Mesodermal cell (in vitro differentiated cells): ENCODE data around the gene CLDN20.

Experiments used
- H3K27ac ChIP-seq: 2 replicates; pipeline ENCODE4 v1.7.0; 2013; ENCODE audit warnings: mild to moderate bottlenecking, low read depth, low read length, moderate library complexity; ENCODE audit not compliant: severe bottlenecking
- H3K36me3 ChIP-seq: 2 replicates; pipeline ENCODE4 v1.7.1; 2013; ENCODE audit warnings: mild to moderate bottlenecking, low read length, moderate library complexity; ENCODE audit not compliant: control insufficient read depth, insufficient read depth
- H3K4me1 ChIP-seq: one replicate; pipeline ENCODE4 v1.7.1; 2013; ENCODE audit warnings: mild to moderate bottlenecking, low read length; ENCODE audit not compliant: insufficient read depth, control insufficient read depth, poor library complexity, severe bottlenecking
- H3K4me3 ChIP-seq: 2 replicates; pipeline ENCODE4 v1.7.0; 2013; ENCODE audit warnings: low read length, control low read depth, mild to moderate bottlenecking; ENCODE audit not compliant: insufficient read depth, poor library complexity, severe bottlenecking; ENCODE audit errors: extremely low read depth
- H3K9me3 ChIP-seq: 2 replicates; pipeline ENCODE4 v1.7.1; 2013; ENCODE audit warnings: mild to moderate bottlenecking, low read length, moderate library complexity; ENCODE audit not compliant: control insufficient read depth
- WGBS, 2 experiments: methylation state at CpG; one replicate each; pipeline ENCODE4 v1.1.5; 2013; ENCODE audit warnings: missing lambda C conversion rate in 2 of 2; ENCODE audit not compliant: insufficient coverage in 2 of 2; 5-methylcytosine and 5-hydroxymethylcytosine counted together

CLDN20 gene

DNA sequence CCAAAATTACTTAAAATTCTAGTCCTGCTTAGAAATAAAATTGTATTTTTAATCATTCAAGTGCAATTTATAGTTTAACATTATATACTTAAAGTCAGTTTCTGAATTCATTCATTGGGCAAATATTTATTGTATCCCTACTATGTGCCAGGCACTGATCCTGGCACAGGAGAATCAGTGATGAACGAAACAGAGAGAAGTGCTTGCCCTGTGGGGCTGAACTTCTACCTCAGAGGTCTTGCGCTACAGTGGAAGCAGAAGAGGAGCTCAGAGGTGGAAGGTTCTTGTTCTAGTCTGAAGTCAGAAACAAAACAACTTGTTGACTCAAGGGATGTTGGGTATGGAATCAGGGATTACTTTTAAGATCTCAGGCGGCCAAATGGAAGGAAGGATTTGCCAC is 6.0 kb downstream of the CLDN20 start:
- no peaks in the 10 kb centered on the region for H3K9me3 ChIP-seq
- H3K4me3 ChIP-seq = no peak overlapping the region
- H3K4me1 ChIP-seq = peaks cover 32% of the 10 kb centered on the region
- H3K27ac ChIP-seq = no peak overlapping the region
- peaks cover 32% of the 10 kb centered on the region for H3K36me3 ChIP-seq
- WGBS, 2 experiments = 81 to 90% methylated on average over 3 of the region's 3 CpGs

DNA sequence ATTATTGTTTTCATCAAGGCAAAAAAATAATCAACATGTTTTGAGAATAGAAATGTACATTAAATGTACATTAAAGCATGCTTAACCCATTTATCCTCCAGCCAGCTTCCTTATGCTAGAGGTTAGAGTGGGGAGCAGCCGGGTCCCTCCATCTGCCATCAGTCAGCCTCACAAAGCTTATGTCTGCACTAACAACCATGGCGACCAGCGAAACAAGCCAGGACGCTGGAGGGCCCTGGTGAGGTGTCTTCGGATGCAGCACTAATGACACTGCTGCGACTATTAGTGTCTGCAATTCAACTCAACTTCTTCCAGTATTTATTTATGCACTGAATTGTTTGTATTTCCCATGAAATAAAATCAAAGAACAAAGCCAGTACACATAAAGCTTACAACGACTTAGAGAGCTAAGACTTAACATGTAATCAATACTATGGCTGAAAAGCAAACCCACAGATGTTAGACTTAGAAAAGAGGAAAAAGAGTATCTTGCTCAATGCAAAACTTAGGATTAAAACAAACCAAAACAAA is 6.8 kb downstream of the CLDN20 start:
- Histone ChIP-seq H3K36me3 (peaks cover 25% of the 10 kb centered on the region), H3K4me3 (no peak overlapping the region), H3K4me1 (peaks cover 28% of the 10 kb centered on the region), H3K9me3 (no peaks in the 10 kb centered on the region), H3K27ac (no peak overlapping the region)
- WGBS, 2 experiments = 78 to 100% methylated on average over 1 to 4 of the region's 7 CpGs

DNA sequence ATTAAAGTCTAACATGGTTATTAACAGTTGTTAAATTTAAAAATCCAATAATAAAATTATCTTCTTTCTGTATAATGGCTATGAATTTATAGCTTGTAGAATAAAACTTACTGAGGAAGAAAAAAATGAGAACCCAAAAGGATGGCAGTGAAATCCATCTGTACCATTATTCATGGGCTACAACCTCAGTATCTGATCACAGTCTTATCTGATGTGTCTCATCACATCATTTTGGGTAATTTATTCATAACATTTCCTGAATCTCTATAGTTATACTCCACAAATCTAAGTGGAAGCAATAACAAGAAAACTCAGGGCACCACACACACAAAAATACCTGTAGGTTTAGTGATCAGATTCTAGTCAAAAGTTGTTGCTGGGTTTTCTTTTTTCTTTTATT is 7.3 kb downstream of the CLDN20 start:
- H3K27ac ChIP-seq = no peak overlapping the region
- H3K36me3 ChIP-seq = peaks cover 21% of the 10 kb centered on the region
- no peak overlapping the region for H3K4me3 ChIP-seq
- peaks cover 28% of the 10 kb centered on the region for H3K4me1 ChIP-seq
- no peaks in the 10 kb centered on the region for H3K9me3 ChIP-seq

GRCh38 chr6:155272353-155273232 is 8.8 kb downstream of the CLDN20 start:
- H3K4me1 ChIP-seq = peaks cover 31% of the 10 kb centered on the region
- H3K4me3 ChIP-seq = no peak overlapping the region
- H3K27ac ChIP-seq = peak overlapping the region; percentile 85
- WGBS, 2 experiments = 100% methylated on average over 2 to 3 of the region's 8 CpGs
- H3K36me3 ChIP-seq = peaks cover 9% of the 10 kb centered on the region
- H3K9me3 ChIP-seq = no peaks in the 10 kb centered on the region

- H3K36me3 ChIP-seq = peaks cover 10% of the 10 kb centered on the region
- no peak overlapping the region for H3K4me3 ChIP-seq
- peaks cover 31% of the 10 kb centered on the region for H3K4me1 ChIP-seq
- WGBS, 2 experiments = 29 to 46% methylated on average over 2 of the region's 3 CpGs
- H3K9me3 ChIP-seq = no peaks in the 10 kb centered on the region
- H3K27ac ChIP-seq = peak overlapping the region; percentile 85
Observed at GRCh38 chr6:155273431-155273830, 9.6 kb downstream of the CLDN20 start.

GRCh38 chr6:155274106-155274505 is 10.3 kb downstream of the CLDN20 start:
- Histone ChIP-seq H3K9me3 (no peaks in the 10 kb centered on the region), H3K36me3 (peaks cover 14% of the 10 kb centered on the region), H3K27ac (peak overlapping the region; percentile 85), H3K4me1 (peaks cover 31% of the 10 kb centered on the region), H3K4me3 (no peak overlapping the region)
- 50% methylated on average over 1 of the region's 2 CpGs; no CpG with 5 or more reads in 1 of the 2 experiments for WGBS, 2 experiments

DNA sequence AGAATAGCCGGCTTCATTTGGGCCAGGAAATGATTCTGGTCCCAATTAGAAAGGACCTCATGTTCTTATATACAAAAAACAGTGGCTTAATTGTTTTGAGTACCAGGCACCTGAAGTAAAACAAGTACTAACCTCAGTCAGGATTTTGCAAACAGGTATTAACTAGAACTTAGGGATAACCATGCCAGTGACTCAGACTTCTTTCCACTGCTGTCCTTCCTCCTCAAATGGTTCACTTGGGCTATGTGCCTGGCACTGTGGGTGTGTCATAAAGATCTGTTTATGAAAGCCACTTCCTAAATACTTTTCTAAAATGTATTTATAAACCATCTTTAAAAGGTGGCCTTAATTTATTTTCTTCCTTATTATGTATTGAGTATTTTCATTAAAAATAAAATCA is 10.7 kb downstream of the CLDN20 start:
- peaks cover 31% of the 10 kb centered on the region for H3K4me1 ChIP-seq
- peak overlapping the region; percentile 85 for H3K27ac ChIP-seq
- H3K4me3 ChIP-seq = no peak overlapping the region
- WGBS, 2 experiments = 100% methylated on average over 1 of the region's 1 CpG; no CpG with 5 or more reads in 1 of the 2 experiments
- H3K36me3 ChIP-seq = peaks cover 14% of the 10 kb centered on the region
- H3K9me3 ChIP-seq = no peaks in the 10 kb centered on the region

DNA sequence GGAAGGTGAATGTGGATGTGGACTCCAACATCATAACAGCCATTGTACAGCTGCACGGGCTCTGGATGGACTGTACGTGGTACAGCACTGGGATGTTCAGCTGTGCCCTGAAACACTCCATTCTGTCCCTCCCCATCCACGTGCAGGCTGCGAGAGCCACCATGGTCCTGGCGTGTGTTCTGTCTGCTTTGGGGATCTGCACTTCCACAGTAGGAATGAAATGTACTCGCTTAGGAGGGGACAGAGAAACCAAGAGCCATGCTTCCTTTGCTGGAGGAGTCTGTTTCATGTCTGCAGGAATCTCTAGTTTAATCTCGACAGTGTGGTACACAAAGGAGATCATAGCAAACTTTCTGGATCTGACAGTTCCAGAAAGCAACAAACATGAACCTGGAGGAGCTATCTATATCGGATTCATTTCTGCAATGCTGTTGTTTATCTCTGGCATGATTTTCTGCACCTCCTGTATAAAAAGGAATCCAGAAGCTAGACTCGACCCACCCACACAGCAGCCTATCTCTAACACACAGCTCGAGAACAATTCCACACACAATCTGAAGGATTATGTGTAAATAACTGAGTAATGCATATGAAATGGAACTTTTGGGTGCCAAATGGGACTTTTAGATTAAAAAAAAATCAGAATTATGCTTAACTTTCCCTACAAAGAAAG is 12.1 kb downstream of the CLDN20 start:
- peaks cover 31% of the 10 kb centered on the region for H3K4me1 ChIP-seq
- H3K9me3 ChIP-seq = no peaks in the 10 kb centered on the region
- H3K27ac ChIP-seq = peak overlapping the region; percentile 55
- peaks cover 21% of the 10 kb centered on the region for H3K36me3 ChIP-seq
- 90 to 93% methylated on average over 7 to 8 of the region's 10 CpGs for WGBS, 2 experiments
- no peak overlapping the region for H3K4me3 ChIP-seq

DNA sequence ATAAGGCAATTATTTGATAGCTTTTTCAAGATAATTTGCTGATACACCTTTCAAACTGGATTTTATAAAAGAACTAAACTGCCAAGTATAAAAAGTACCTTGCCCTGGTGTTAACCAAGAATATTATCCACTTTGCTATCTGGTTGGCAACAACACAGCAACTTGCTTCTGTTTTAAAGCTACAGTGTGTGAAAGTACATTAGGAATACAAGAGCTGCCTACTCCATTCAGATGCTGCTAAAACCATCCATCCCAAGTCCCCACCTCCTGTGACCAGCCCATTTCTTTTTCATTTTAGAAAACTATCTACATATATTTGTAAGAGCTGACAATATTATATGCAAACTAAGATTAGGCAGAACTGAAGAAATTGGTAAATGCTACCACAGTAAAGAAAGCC is 12.8 kb downstream of the CLDN20 start:
- peaks cover 26% of the 10 kb centered on the region for H3K4me1 ChIP-seq
- peak overlapping the region; percentile 55 for H3K27ac ChIP-seq
- H3K36me3 ChIP-seq = peaks cover 28% of the 10 kb centered on the region
- H3K9me3 ChIP-seq = no peaks in the 10 kb centered on the region
- no peak overlapping the region for H3K4me3 ChIP-seq

GRCh38 chr6:155278319-155279049 is 14.7 kb downstream of the CLDN20 start:
- H3K9me3 ChIP-seq = no peaks in the 10 kb centered on the region
- no peak overlapping the region for H3K27ac ChIP-seq
- H3K4me3 ChIP-seq = no peak overlapping the region
- peaks cover 11% of the 10 kb centered on the region for H3K4me1 ChIP-seq
- 80 to 92% methylated on average over 2 to 4 of the region's 5 CpGs for whole genome bisulfite sequencing, 2 experiments
- peaks cover 37% of the 10 kb centered on the region for H3K36me3 ChIP-seq
